Aorta (tissue), 5 donors: ENCODE results near the gene CFAP410. TPM values are rescaled to one million over a fixed set of nuclear protein-coding genes. Genes with fewer than 3 reads are reported as not detected.
A peak's percentile ranks its signal among the peaks of the same experiment; 100 is the strongest.

Experiments
- ATAC-seq: fragments of 200-7000 bp; cut with Tn5 transposase; one replicate; pipeline ENCODE4 v1.9.1; 2022; ENCODE audit warnings: moderate library complexity; ENCODE audit not compliant: low FRiP score
- DNase-seq, 2 donors: peaks; one replicate each; pipeline ENCODE4 v3.0.0-alpha.2; 2020
- H3K27ac ChIP-seq, 2 donors: one replicate each; pipeline ENCODE4 v1.5.1; 2013; ENCODE audit warnings: low read length in 2 of 2, mild to moderate bottlenecking in 2 of 2, moderate library complexity in 2 of 2, control low read depth in 1 of 2, inconsistent platforms in 1 of 2, low read depth in 1 of 2
- H3K27me3 ChIP-seq, 2 donors: one replicate each; pipeline ENCODE4 v1.6.1; 2013; ENCODE audit warnings: control low read depth in 1 of 2, low read length in 1 of 2, mild to moderate bottlenecking in 1 of 2, moderate library complexity in 1 of 2; ENCODE audit not compliant: insufficient read depth in 2 of 2, control insufficient read depth in 1 of 2
- H3K36me3 ChIP-seq, 2 donors: one replicate each; pipeline ENCODE4 v1.6.1; 2013; ENCODE audit warnings: control low read depth in 1 of 2, low read length in 1 of 2, mild to moderate bottlenecking in 1 of 2; ENCODE audit not compliant: insufficient read depth in 2 of 2, control insufficient read depth in 1 of 2
- H3K4me1 ChIP-seq, 2 donors: one replicate each; pipeline ENCODE4 v1.6.1; 2013; ENCODE audit warnings: low read length in 2 of 2, control low read depth in 1 of 2, mild to moderate bottlenecking in 1 of 2, moderate library complexity in 1 of 2; ENCODE audit not compliant: insufficient read depth in 2 of 2, control insufficient read depth in 1 of 2
- H3K4me3 ChIP-seq, 2 donors: one replicate each; pipeline ENCODE4 v1.5.1; 2013; ENCODE audit warnings: low read length in 2 of 2, control low read depth in 1 of 2, mild to moderate bottlenecking in 1 of 2
- H3K9me3 ChIP-seq: one replicate; pipeline ENCODE4 v1.6.1; 2013; ENCODE audit warnings: mild to moderate bottlenecking, low read length; ENCODE audit not compliant: control insufficient read depth
- WGBS, 2 donors: extraction: QIAGEN DNeasy Blood & Tissue Kit; methylation state at CpG; one replicate each; pipeline ENCODE4 v1.1.7; 2013; 5-methylcytosine and 5-hydroxymethylcytosine counted together
- intact Hi-C, 2 donors: fragments of 100-400 bp; cut with DNase I; formaldehyde crosslinking; loops; one replicate each; pipeline versions ENCODE4 v1.14.2 to v1.15.0; 2022
- polyA plus RNA-seq, 2 donors: library from polyadenylated mRNA; stranded (reverse); fragments of 200-250 nt; gene quantifications; one replicate each; pipeline ENCODE4 v1.2.3, GENCODE V29; 2013
- total RNA-seq, 2 donors: library from RNA; stranded (reverse); fragmentation: NEBNext Ultra II Directional; extraction: Animal tissue kit (Norgen Biotek cat#: 25700); gene quantifications; one replicate each; pipeline ENCODE4 v1.2.1, GENCODE V29; 2021
- donor health status: healthy with polysubstance abuse.
- donor health status: Bipolar disorder and iron deficiency.
- donor health status: DM: no; HTN: no; CAD: no.
- donor health status: DM: no; HTN: no; CAD: no.
- donor health status: DM: yes; HTN: yes; CAD: no.

CFAP410 gene
- total and polyA plus RNA-seq, 4 donors, result 19.4 to 121 (median 23.5) TPM

GRCh38 chr21:44354775-44355771 lies 15.9 kb upstream of the CFAP410 start:
- WGBS, 2 donors, result 80% methylated on average over 24 of the region's 24 CpGs
- H3K4me1 ChIP-seq, result no peaks in the 10 kb centered on the region
- DNase-seq (no peak), ATAC-seq (no peak)
- no peaks in the 10 kb centered on the region for H3K9me3 ChIP-seq
- H3K27ac ChIP-seq, result no peak overlapping the region
- H3K27me3 ChIP-seq, result no peaks in the 10 kb centered on the region
- no peak overlapping the region for H3K4me3 ChIP-seq
- intact Hi-C loops, result no loop called here
- H3K36me3 ChIP-seq, result no peaks in the 10 kb centered on the region

DNA sequence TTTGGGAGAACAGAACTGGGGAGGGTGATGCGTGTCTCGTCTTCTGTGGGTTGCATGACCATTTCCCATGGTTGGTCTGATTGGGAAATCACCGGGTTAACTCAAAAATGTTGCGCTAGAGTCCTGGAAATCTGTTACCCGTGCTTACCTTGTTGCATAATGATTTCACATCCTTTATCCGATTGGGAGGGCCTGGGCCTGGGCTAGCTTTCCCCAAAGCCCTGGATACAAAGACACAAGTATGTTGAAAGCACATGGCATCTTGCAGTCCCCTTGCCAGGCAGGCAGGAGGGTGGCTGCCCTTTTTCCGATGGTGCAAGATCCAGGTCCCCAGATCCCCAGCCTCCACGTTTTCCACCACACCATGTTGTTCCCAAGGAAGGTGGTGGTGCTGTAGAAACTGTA lies 14.8 kb upstream of the CFAP410 start:
- no peak overlapping the region for H3K4me3 ChIP-seq

GRCh38 chr21:44353191-44353970 lies 14.2 kb upstream of the CFAP410 start, which contains the start of gene TRPM2:
Gene TRPM2, plus strand, starts transcription at chr21:44353621. Its CDS starts 80 bp downstream, at chr21:44353701.
- Histone ChIP-seq H3K4me3 (no peak within 1 kb of the TSS), H3K4me1 (no peaks in the 10 kb centered on the region), H3K27me3 (no peaks in the 10 kb centered on the region), H3K36me3 (no peaks in the 10 kb centered on the region), H3K27ac (no peak within 1 kb of the TSS), H3K9me3 (no peaks in the 10 kb centered on the region)
- 74 to 76% methylated on average over 21 of the region's 21 CpGs for WGBS, 2 donors
- peak; percentile 58 for ATAC-seq
- intact Hi-C loops, result no loop called here
- DNase-seq, result peak; percentile 79 to 82

More for the DNA sequence above, 14.8 kb upstream of the CFAP410 start:
- intact Hi-C loops, result no loop called here
- DNase-seq (no peak), ATAC-seq (no peak)
- no peaks in the 10 kb centered on the region for H3K27me3 ChIP-seq
- H3K4me1 ChIP-seq, result no peaks in the 10 kb centered on the region
- H3K36me3 ChIP-seq, result no peaks in the 10 kb centered on the region
- WGBS, 2 donors, result 71 to 73% methylated on average over 8 of the region's 8 CpGs
- H3K27ac ChIP-seq, result no peak overlapping the region
- no peaks in the 10 kb centered on the region for H3K9me3 ChIP-seq

GRCh38 chr21:44352253-44352860 lies 13.2 kb upstream of the CFAP410 start:
- ATAC-seq (no peak), DNase-seq (no peak)
- no peaks in the 10 kb centered on the region for H3K27me3 ChIP-seq
- H3K4me1 ChIP-seq, result no peaks in the 10 kb centered on the region
- H3K27ac ChIP-seq, result no peak overlapping the region
- H3K9me3 ChIP-seq, result no peaks in the 10 kb centered on the region
- no peaks in the 10 kb centered on the region for H3K36me3 ChIP-seq
- WGBS, 2 donors, result 69 to 79% methylated on average over 17 of the region's 17 CpGs
- intact Hi-C loops, result no loop called here
- H3K4me3 ChIP-seq, result no peak overlapping the region

DNA sequence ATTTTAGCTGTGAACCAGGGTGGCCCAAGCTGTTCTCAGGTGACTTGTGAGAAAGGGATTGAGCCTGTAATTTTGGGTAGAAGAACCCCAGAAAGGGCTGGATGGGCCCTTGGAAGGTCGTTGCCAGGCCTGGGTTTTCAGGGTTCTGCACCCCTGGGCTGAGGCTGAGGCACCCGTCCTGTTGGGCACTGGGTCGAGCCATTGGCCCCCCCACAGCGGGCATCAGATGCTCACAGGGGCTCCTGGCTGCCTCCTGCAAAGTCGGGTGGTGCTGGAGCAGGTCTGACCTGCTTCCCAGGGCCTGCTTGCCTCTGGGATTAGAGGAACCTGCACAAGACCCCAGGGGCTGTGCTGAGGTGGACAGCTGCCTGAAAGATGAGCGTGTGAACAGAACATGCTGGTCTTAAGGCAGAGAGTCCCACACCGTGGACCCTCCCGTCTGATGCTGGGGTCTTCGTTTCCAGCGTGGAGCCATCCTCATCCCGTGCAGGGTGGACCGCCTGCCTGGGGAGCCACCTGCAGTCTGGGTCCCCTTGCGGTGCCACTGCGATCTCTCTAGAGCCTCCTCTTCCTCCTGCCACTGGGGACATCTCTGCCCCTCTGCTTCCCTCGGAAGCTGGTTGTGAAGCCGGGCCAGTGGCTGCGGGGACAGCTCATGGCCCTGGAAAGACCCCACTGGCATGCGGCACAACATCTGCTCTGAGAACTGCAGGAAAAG lies 12.5 kb upstream of the CFAP410 start:
- no peak for ATAC-seq
- Histone ChIP-seq H3K27ac (no peak overlapping the region), H3K27me3 (no peaks in the 10 kb centered on the region), H3K9me3 (no peaks in the 10 kb centered on the region), H3K36me3 (no peaks in the 10 kb centered on the region), H3K4me3 (no peak overlapping the region), H3K4me1 (no peaks in the 10 kb centered on the region)
- intact Hi-C loops, result no loop called here
- WGBS, 2 donors, result 84 to 89% methylated on average over 18 of the region's 18 CpGs
- no peak for DNase-seq

GRCh38 chr21:44350773-44351481 lies 11.7 kb upstream of the CFAP410 start:
- Histone ChIP-seq H3K4me3 (no peak overlapping the region), H3K4me1 (no peaks in the 10 kb centered on the region), H3K36me3 (no peaks in the 10 kb centered on the region), H3K9me3 (no peaks in the 10 kb centered on the region), H3K27ac (no peak overlapping the region), H3K27me3 (no peaks in the 10 kb centered on the region)
- peak in 1 of 2 donors; percentile 74 for DNase-seq
- ATAC-seq, result no peak
- WGBS, 2 donors, result 23 to 24% methylated on average over 32 to 42 of the region's 42 CpGs
- intact Hi-C loops, result no loop called here

DNA sequence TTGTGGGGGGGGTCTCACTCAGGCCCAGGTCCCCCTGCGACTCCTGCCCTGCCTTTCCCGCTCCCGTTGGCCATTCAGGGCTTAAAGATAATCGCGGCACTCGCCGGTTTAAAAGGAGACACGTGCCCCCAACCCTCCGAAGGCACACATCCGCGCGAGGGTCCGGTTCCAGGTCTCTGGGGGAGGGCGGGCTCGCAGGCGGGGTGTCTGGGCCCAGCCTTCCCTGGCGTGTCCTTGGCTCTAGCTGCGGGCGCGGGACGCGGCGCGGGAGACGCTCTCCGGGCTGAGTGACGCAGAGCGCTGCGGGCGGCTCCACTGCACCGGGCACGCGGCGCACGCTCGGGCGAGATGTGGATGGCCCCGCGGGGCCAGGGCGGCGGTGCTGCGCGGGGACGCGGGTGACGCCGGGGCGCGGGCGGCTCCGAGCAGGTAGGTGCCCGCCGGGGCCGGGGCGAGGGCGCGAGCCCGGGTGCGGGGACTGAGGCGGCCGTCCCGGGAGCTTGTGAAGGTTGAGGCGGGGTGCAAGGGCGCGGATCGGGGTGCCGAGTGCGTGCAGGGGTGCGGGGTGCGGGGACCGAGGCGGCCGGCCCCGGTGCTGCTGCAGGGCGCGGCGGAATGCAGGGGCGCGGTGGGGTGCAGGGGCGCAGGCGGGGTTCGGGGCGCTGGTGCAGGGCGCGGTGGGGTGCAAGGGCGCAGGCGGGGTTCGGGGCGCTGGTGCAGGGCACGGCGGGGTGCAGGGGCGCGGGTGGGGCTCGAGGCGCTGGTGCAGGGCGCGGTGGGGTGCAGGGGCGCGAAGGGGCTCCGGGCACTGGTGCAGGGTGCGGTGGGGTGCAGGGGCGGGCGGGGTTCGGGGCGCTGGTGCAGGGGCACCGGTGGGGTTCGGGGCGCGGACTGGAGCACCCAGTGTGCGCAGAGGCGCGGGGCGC lies 10.9 kb upstream of the CFAP410 start:
- Histone ChIP-seq H3K9me3 (no peaks in the 10 kb centered on the region), H3K27ac (no peak overlapping the region), H3K36me3 (no peaks in the 10 kb centered on the region), H3K4me1 (no peaks in the 10 kb centered on the region), H3K4me3 (no peak overlapping the region), H3K27me3 (no peaks in the 10 kb centered on the region)
- WGBS, 2 donors, result 5 to 7% methylated on average over 78 to 113 of the region's 113 CpGs
- DNase-seq (peak in 1 of 2 donors; percentile 76), ATAC-seq (no peak)
- intact Hi-C loops, result no loop called here
